ENCODE measurements around the gene PHF21B.

Gene PHF21B

GRCh38 chr22:44895296-44896055 lies 114.3 kb downstream of the PHF21B start:
- H3K36me3 ChIP-seq (ENCODE audit: control insufficient read depth in 1 of 2, insufficient read depth in 2 of 2, low read length in 2 of 2) = no peaks in the 10 kb centered on the region
- H3K4me3 ChIP-seq (ENCODE audit: low read depth in 1 of 2, low read length in 2 of 2) = no peak overlapping the region
- H3K27ac ChIP-seq (ENCODE audit: low read length) = no peak overlapping the region
- peaks cover 0 to 4% of the 10 kb centered on the region in 2 donors for H3K9me3 ChIP-seq (ENCODE audit: control insufficient read depth in 1 of 2, low read length in 2 of 2)
- no peaks in the 10 kb centered on the region for H3K4me1 ChIP-seq (ENCODE audit: control insufficient read depth in 1 of 2, insufficient read depth in 2 of 2, low read length in 2 of 2)
- no peaks in the 10 kb centered on the region for H3K27me3 ChIP-seq (ENCODE audit: low read depth, low read length)

- Histone ChIP-seq H3K4me1 (ENCODE audit: control insufficient read depth in 1 of 2, insufficient read depth in 2 of 2, low read length in 2 of 2) (no peaks in the 10 kb centered on the region), H3K27me3 (ENCODE audit: low read depth, low read length) (no peaks in the 10 kb centered on the region), H3K9me3 (ENCODE audit: control insufficient read depth in 1 of 2, low read length in 2 of 2) (peaks cover 0 to 4% of the 10 kb centered on the region in 2 donors), H3K36me3 (ENCODE audit: control insufficient read depth in 1 of 2, insufficient read depth in 2 of 2, low read length in 2 of 2) (no peaks in the 10 kb centered on the region), H3K27ac (ENCODE audit: low read length) (no peak overlapping the region), H3K4me3 (ENCODE audit: low read depth in 1 of 2, low read length in 2 of 2) (no peak overlapping the region)
Measured at GRCh38 chr22:44894782-44895181, 115.0 kb downstream of the PHF21B start.

- Histone ChIP-seq H3K27me3 (ENCODE audit: low read depth, low read length) (no peaks in the 10 kb centered on the region), H3K4me3 (ENCODE audit: low read depth in 1 of 2, low read length in 2 of 2) (no peak overlapping the region), H3K36me3 (ENCODE audit: control insufficient read depth in 1 of 2, insufficient read depth in 2 of 2, low read length in 2 of 2) (no peaks in the 10 kb centered on the region), H3K4me1 (ENCODE audit: control insufficient read depth in 1 of 2, insufficient read depth in 2 of 2, low read length in 2 of 2) (no peaks in the 10 kb centered on the region), H3K9me3 (ENCODE audit: control insufficient read depth in 1 of 2, low read length in 2 of 2) (peaks cover 0 to 4% of the 10 kb centered on the region in 2 donors), H3K27ac (ENCODE audit: low read length) (no peak overlapping the region)
Measured at GRCh38 chr22:44894321-44894720, 115.5 kb downstream of the PHF21B start.

- Histone ChIP-seq H3K9me3 (ENCODE audit: control insufficient read depth in 1 of 2, low read length in 2 of 2) (peaks cover 0 to 4% of the 10 kb centered on the region in 2 donors), H3K36me3 (ENCODE audit: control insufficient read depth in 1 of 2, insufficient read depth in 2 of 2, low read length in 2 of 2) (no peaks in the 10 kb centered on the region), H3K27ac (ENCODE audit: low read length) (no peak overlapping the region), H3K4me3 (ENCODE audit: low read depth in 1 of 2, low read length in 2 of 2) (no peak overlapping the region), H3K27me3 (ENCODE audit: low read depth, low read length) (no peaks in the 10 kb centered on the region), H3K4me1 (ENCODE audit: control insufficient read depth in 1 of 2, insufficient read depth in 2 of 2, low read length in 2 of 2) (no peaks in the 10 kb centered on the region)
Measured at GRCh38 chr22:44893731-44894080, 116.1 kb downstream of the PHF21B start.

- H3K27ac ChIP-seq (ENCODE audit: low read length) = no peak overlapping the region
- H3K36me3 ChIP-seq (ENCODE audit: control insufficient read depth in 1 of 2, insufficient read depth in 2 of 2, low read length in 2 of 2) = no peaks in the 10 kb centered on the region
- H3K4me1 ChIP-seq (ENCODE audit: control insufficient read depth in 1 of 2, insufficient read depth in 2 of 2, low read length in 2 of 2) = no peaks in the 10 kb centered on the region
- peaks cover 0 to 3% of the 10 kb centered on the region in 2 donors for H3K9me3 ChIP-seq (ENCODE audit: control insufficient read depth in 1 of 2, low read length in 2 of 2)
- H3K4me3 ChIP-seq (ENCODE audit: low read depth in 1 of 2, low read length in 2 of 2) = no peak overlapping the region
- no peaks in the 10 kb centered on the region for H3K27me3 ChIP-seq (ENCODE audit: low read depth, low read length)
Measured at GRCh38 chr22:44892803-44893730, 116.7 kb downstream of the PHF21B start.

GRCh38 chr22:44892243-44892642 lies 117.6 kb downstream of the PHF21B start:
- no peaks in the 10 kb centered on the region for H3K27me3 ChIP-seq (ENCODE audit: low read depth, low read length)
- peaks cover 0 to under 1% of the 10 kb centered on the region in 2 donors for H3K9me3 ChIP-seq (ENCODE audit: control insufficient read depth in 1 of 2, low read length in 2 of 2)
- H3K36me3 ChIP-seq (ENCODE audit: control insufficient read depth in 1 of 2, insufficient read depth in 2 of 2, low read length in 2 of 2) = no peaks in the 10 kb centered on the region
- H3K4me1 ChIP-seq (ENCODE audit: control insufficient read depth in 1 of 2, insufficient read depth in 2 of 2, low read length in 2 of 2) = no peaks in the 10 kb centered on the region
- H3K27ac ChIP-seq (ENCODE audit: low read length) = no peak overlapping the region
- H3K4me3 ChIP-seq (ENCODE audit: low read depth in 1 of 2, low read length in 2 of 2) = no peak overlapping the region

- Histone ChIP-seq H3K4me3 (ENCODE audit: low read depth in 1 of 2, low read length in 2 of 2) (no peak overlapping the region), H3K27me3 (ENCODE audit: low read depth, low read length) (no peaks in the 10 kb centered on the region), H3K27ac (ENCODE audit: low read length) (no peak overlapping the region), H3K36me3 (ENCODE audit: control insufficient read depth in 1 of 2, insufficient read depth in 2 of 2, low read length in 2 of 2) (no peaks in the 10 kb centered on the region), H3K4me1 (ENCODE audit: control insufficient read depth in 1 of 2, insufficient read depth in 2 of 2, low read length in 2 of 2) (no peaks in the 10 kb centered on the region), H3K9me3 (ENCODE audit: control insufficient read depth in 1 of 2, low read length in 2 of 2) (no peaks in the 10 kb centered on the region)
Measured at GRCh38 chr22:44891791-44892190, 118.0 kb downstream of the PHF21B start.

GRCh38 chr22:44891293-44891747 lies 118.5 kb downstream of the PHF21B start:
- H3K27ac ChIP-seq (ENCODE audit: low read length) = no peak overlapping the region
- no peak overlapping the region for H3K4me3 ChIP-seq (ENCODE audit: low read depth in 1 of 2, low read length in 2 of 2)
- H3K36me3 ChIP-seq (ENCODE audit: control insufficient read depth in 1 of 2, insufficient read depth in 2 of 2, low read length in 2 of 2) = no peaks in the 10 kb centered on the region
- H3K9me3 ChIP-seq (ENCODE audit: control insufficient read depth in 1 of 2, low read length in 2 of 2) = no peaks in the 10 kb centered on the region
- H3K27me3 ChIP-seq (ENCODE audit: low read depth, low read length) = no peaks in the 10 kb centered on the region
- H3K4me1 ChIP-seq (ENCODE audit: control insufficient read depth in 1 of 2, insufficient read depth in 2 of 2, low read length in 2 of 2) = no peaks in the 10 kb centered on the region

GRCh38 chr22:44890416-44891292 lies 119.2 kb downstream of the PHF21B start:
- Histone ChIP-seq H3K4me3 (ENCODE audit: low read depth in 1 of 2, low read length in 2 of 2) (no peak overlapping the region), H3K27me3 (ENCODE audit: low read depth, low read length) (no peaks in the 10 kb centered on the region), H3K36me3 (ENCODE audit: control insufficient read depth in 1 of 2, insufficient read depth in 2 of 2, low read length in 2 of 2) (no peaks in the 10 kb centered on the region), H3K9me3 (ENCODE audit: control insufficient read depth in 1 of 2, low read length in 2 of 2) (no peaks in the 10 kb centered on the region), H3K4me1 (ENCODE audit: control insufficient read depth in 1 of 2, insufficient read depth in 2 of 2, low read length in 2 of 2) (no peaks in the 10 kb centered on the region), H3K27ac (ENCODE audit: low read length) (no peak overlapping the region)

GRCh38 chr22:44889255-44889878 lies 120.4 kb downstream of the PHF21B start:
- Histone ChIP-seq H3K4me1 (ENCODE audit: control insufficient read depth in 1 of 2, insufficient read depth in 2 of 2, low read length in 2 of 2) (no peaks in the 10 kb centered on the region), H3K27me3 (ENCODE audit: low read depth, low read length) (no peaks in the 10 kb centered on the region), H3K27ac (ENCODE audit: low read length) (no peak overlapping the region), H3K36me3 (ENCODE audit: control insufficient read depth in 1 of 2, insufficient read depth in 2 of 2, low read length in 2 of 2) (no peaks in the 10 kb centered on the region), H3K4me3 (ENCODE audit: low read depth in 1 of 2, low read length in 2 of 2) (no peak overlapping the region), H3K9me3 (ENCODE audit: control insufficient read depth in 1 of 2, low read length in 2 of 2) (no peaks in the 10 kb centered on the region)
